Glutamatergic neuron (in vitro differentiated cells): ENCODE data around the gene TRAPPC14. TPM values are rescaled to one million over a fixed set of nuclear protein-coding genes. Genes with fewer than 3 reads are reported as not detected.
"Not testable (repeated sequence)": the region's sequence is repeated elsewhere in the genome, so short reads cannot be mapped to it uniquely, and the experiment has no call there.

ENCODE experiments used
- DNase-seq: peaks from one replicate; pipeline ENCODE4 v3.0.0; 2022
- H3K27ac Mint-ChIP-seq: one replicate; pipeline ENCODE4 v1.8.0; 2020; ENCODE audit warnings: mild to moderate bottlenecking, mixed read lengths, inconsistent platforms; ENCODE audit not compliant: unreplicated experiment
- H3K27me3 Mint-ChIP-seq: one replicate; pipeline ENCODE4 v1.8.0; 2020; ENCODE audit warnings: mild to moderate bottlenecking, moderate library complexity, mixed read lengths, inconsistent platforms; ENCODE audit not compliant: unreplicated experiment
- H3K36me3 Mint-ChIP-seq: one replicate; pipeline ENCODE4 v1.8.0; 2020; ENCODE audit warnings: mild to moderate bottlenecking, mixed read lengths, inconsistent platforms; ENCODE audit not compliant: unreplicated experiment
- H3K4me1 Mint-ChIP-seq: one replicate; pipeline ENCODE4 v1.8.0; 2020; ENCODE audit warnings: mild to moderate bottlenecking, low read depth, mixed read lengths, inconsistent platforms; ENCODE audit not compliant: unreplicated experiment
- H3K4me3 Mint-ChIP-seq: one replicate; pipeline ENCODE4 v1.8.0; 2020; ENCODE audit warnings: mild to moderate bottlenecking, mixed read lengths, inconsistent platforms; ENCODE audit not compliant: unreplicated experiment
- H3K9me3 Mint-ChIP-seq: one replicate; pipeline ENCODE4 v1.8.0; 2020; ENCODE audit warnings: mild to moderate bottlenecking, moderate library complexity, mixed read lengths, inconsistent platforms; ENCODE audit not compliant: unreplicated experiment
- long read RNA-seq: library from polyadenylated mRNA; unstranded; transcript quantifications from one replicate; pipeline ENCODE4 v2.0.0, GENCODE V29; 2020; ENCODE audit not compliant: unreplicated experiment
- total RNA-seq: library from RNA; stranded (reverse); fragmentation: NEBNext Ultra II Directional; extraction: Animal tissue kit (Norgen Biotek cat#: 25700); gene quantifications from one replicate; pipeline ENCODE4 v1.2.1, GENCODE V29; 2021; ENCODE audit not compliant: unreplicated experiment
- TF ChIP-seq, protein P1 (sequence below): fragments of 200-600 bp; sonication (generic); IDR thresholded peaks from one replicate; pipeline ENCODE4 v1.5.0; 2021; ENCODE audit not compliant: partially characterized antibody, unreplicated experiment

TRAPPC14 gene
- 42.4 TPM for total RNA-seq
- long read RNA-seq, partial matches to known transcripts, result 3 of 3 reads
- long read RNA-seq, other reads (novel, unspliced or antisense), result 0 of 3 reads

DNA sequence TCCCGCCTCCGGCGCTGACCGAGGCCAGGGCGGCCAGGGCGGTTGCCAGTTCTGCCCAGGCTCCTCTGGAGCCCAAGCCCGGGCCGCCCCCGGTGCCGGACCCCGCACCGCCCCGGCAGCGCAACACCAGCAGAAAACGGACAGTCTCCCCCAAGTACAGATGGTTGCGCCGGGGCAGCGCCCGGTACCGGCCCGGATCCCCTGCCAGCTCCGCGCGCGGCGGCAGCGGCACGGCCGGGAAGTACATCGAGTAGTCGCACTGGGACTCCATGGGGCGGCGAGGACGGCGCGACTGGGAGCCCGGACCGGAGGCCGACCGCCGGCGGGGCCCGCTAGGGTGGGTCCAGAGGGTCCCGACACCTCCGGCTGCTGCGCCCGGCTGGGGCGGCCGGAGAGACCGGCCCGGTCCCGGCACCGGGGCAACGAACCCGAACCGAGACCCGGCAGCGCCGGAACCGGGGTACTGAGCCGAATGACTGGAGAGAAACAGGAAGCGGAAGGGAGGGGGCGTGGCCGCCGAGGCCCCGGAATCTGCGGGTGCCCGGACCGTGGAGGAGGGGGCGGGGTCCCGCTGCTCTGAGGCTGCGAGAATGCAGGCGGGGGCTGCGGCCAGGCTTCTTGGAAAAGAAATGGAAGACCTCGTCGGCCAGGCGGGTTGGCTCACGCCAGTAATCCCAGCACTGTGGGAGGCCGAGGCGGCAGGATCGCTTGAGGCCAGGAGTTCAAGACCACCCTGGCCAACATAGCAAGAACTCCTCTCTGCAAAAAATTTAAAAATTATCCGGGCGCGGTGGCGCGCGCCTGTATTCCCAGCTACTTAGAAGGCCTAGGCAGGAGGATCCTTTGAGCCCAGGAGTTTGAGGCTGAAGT is at the start of gene TRAPPC14:
Gene TRAPPC14, minus strand, starts transcription at position 495 of the 870 bp plus-strand sequence. Its CDS starts 224 bp downstream, at position 271.
- Mint-ChIP-seq H3K36me3 (no peaks in the 10 kb centered on the region), H3K27me3 (peaks cover 6% of the 10 kb centered on the region), H3K4me1 (peaks cover 6% of the 10 kb centered on the region), H3K4me3 (peak within 1 kb of the TSS; percentile 83), H3K9me3 (peaks cover 4% of the 10 kb centered on the region), H3K27ac (peak within 1 kb of the TSS; percentile 60)
- DNase-seq, result peak; percentile 96
- TF ChIP-seq, protein P1, sequence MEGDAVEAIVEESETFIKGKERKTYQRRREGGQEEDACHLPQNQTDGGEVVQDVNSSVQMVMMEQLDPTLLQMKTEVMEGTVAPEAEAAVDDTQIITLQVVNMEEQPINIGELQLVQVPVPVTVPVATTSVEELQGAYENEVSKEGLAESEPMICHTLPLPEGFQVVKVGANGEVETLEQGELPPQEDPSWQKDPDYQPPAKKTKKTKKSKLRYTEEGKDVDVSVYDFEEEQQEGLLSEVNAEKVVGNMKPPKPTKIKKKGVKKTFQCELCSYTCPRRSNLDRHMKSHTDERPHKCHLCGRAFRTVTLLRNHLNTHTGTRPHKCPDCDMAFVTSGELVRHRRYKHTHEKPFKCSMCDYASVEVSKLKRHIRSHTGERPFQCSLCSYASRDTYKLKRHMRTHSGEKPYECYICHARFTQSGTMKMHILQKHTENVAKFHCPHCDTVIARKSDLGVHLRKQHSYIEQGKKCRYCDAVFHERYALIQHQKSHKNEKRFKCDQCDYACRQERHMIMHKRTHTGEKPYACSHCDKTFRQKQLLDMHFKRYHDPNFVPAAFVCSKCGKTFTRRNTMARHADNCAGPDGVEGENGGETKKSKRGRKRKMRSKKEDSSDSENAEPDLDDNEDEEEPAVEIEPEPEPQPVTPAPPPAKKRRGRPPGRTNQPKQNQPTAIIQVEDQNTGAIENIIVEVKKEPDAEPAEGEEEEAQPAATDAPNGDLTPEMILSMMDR, result no peak

DNA sequence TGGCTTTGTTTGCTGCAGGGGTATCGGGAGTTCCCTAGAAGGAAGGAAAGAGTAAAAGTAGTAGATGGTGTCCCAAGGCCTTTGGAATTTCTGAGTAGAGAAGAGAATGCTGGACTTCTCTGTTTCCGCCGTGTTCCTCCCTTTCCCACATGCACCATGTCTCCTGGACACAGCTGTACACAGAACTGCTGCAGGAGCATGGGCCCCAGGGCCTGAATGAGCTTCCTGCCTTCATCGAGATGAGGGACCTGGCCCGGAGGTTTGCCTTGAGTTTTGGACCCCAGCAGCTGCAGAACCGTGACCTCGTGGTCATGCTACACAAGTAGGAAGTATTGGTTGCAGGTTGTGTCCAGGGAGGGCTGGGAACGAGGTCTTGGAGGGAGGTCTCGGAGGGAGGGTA is 45.9 kb upstream of the TRAPPC14 start:
- Mint-ChIP-seq H3K4me1 (no peaks in the 10 kb centered on the region), H3K9me3 (peaks cover 7% of the 10 kb centered on the region), H3K36me3 (no peaks in the 10 kb centered on the region), H3K27ac (no peak overlapping the region), H3K4me3 (no peak overlapping the region), H3K27me3 (peaks cover 9% of the 10 kb centered on the region)
- TF ChIP-seq, protein P1, result no peak
- no peak for DNase-seq

DNA sequence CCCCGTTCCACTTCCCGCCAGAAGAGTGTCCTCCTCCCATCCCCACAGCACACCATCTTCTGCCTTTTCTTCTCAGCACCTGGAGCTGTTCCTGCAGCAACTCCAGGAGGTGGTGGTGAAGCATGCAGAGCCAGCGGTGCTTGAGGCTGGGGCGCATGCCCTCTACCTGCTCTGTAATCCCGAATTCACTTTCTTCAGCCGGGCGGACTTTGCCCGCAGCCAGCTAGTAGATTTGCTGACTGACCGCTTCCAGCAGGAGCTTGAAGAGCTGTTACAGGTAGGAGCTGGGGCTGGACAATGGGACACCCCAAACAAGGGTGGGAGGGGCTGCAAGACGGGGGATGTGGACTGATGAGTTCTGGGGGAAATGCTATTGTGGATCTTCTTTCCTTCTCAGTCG is 42.2 kb upstream of the TRAPPC14 start:
- Mint-ChIP-seq H3K27ac (no peak overlapping the region), H3K27me3 (peaks cover 10% of the 10 kb centered on the region), H3K4me3 (no peak overlapping the region), H3K36me3 (no peaks in the 10 kb centered on the region), H3K4me1 (no peaks in the 10 kb centered on the region), H3K9me3 (peaks cover 7% of the 10 kb centered on the region)
- DNase-seq, result no peak
- TF ChIP-seq, protein P1, result no peak

DNA sequence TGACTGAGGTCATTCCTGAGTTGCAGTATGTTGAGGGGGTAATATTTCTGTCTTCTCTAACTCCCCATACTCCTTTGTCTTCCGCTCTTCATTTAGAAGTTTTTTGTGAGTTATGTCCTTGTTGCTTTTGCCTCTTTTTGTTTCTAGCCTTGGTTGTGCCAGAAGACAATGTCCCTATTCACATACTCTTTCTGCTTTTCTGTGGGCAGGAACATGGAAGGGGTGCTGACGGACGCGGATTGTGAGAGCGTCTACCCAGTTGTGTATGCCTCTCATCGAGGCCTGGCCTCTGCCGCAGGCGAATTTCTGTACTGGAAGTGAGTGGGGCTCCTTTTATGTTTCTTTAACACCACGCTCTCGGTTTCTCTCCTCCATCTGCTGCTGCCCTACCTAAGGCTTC is 39.7 kb upstream of the TRAPPC14 start:
- no peak for DNase-seq
- H3K4me1 Mint-ChIP-seq, result no peaks in the 10 kb centered on the region
- peak overlapping the region; percentile 56 for H3K27ac Mint-ChIP-seq
- H3K4me3 Mint-ChIP-seq, result no peak overlapping the region
- peaks cover 8% of the 10 kb centered on the region for H3K27me3 Mint-ChIP-seq
- no peaks in the 10 kb centered on the region for H3K36me3 Mint-ChIP-seq
- TF ChIP-seq, protein P1, result no peak
- peaks cover 7% of the 10 kb centered on the region for H3K9me3 Mint-ChIP-seq

- H3K4me3 Mint-ChIP-seq, H3K27me3 Mint-ChIP-seq, H3K4me1 Mint-ChIP-seq, DNase-seq, H3K9me3 Mint-ChIP-seq, H3K27ac Mint-ChIP-seq, H3K36me3 Mint-ChIP-seq: not testable (repeated sequence)
Observed at GRCh38 chr7:100195901-100196322, 37.4 kb upstream of the TRAPPC14 start.
